Fibroblast of pulmonary artery (primary cell): ENCODE data around the gene CYB5R4.

Experiments used
- DNase-seq: peaks from one replicate; pipeline ENCODE4 v3.0.0-alpha.2; 2010; ENCODE audit warnings: low read depth
- H3K4me3 ChIP-seq: replicated peaks from 2 replicates; pipeline ENCODE4 v1.5.1; 2011; ENCODE audit warnings: low read depth, mild to moderate bottlenecking, control low read depth, low read length, moderate library complexity
- TF ChIP-seq, protein P1 (sequence below): IDR thresholded peaks from 2 replicates; pipeline ENCODE4 v1.5.1; 2011; ENCODE audit warnings: mild to moderate bottlenecking, control low read depth, low read length, inconsistent platforms; ENCODE audit errors: missing control alignments

CYB5R4 gene

DNA sequence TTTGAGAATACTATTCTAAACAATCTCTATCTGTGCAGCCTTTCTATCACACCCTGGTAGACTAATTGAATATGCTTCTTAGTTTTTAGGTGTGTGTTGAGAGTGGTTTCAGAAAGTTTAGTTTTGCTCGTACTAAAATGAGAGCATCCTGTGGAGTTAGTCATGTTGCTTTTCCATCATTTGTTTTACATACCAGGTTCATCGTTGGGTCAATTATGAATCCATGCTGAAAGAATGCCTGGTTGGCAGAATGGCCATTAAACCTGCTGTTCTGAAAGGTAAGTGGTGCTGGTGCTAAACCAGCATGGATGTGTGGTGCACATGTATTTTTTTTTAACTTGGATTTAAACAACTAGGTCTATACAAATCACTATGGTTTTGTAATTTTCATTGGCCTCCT lies 49.3 kb downstream of the CYB5R4 start:
- DNase-seq: no peak
- TF ChIP-seq, protein P1, sequence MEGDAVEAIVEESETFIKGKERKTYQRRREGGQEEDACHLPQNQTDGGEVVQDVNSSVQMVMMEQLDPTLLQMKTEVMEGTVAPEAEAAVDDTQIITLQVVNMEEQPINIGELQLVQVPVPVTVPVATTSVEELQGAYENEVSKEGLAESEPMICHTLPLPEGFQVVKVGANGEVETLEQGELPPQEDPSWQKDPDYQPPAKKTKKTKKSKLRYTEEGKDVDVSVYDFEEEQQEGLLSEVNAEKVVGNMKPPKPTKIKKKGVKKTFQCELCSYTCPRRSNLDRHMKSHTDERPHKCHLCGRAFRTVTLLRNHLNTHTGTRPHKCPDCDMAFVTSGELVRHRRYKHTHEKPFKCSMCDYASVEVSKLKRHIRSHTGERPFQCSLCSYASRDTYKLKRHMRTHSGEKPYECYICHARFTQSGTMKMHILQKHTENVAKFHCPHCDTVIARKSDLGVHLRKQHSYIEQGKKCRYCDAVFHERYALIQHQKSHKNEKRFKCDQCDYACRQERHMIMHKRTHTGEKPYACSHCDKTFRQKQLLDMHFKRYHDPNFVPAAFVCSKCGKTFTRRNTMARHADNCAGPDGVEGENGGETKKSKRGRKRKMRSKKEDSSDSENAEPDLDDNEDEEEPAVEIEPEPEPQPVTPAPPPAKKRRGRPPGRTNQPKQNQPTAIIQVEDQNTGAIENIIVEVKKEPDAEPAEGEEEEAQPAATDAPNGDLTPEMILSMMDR: no peak
- no peak overlapping the region for H3K4me3 ChIP-seq

DNA sequence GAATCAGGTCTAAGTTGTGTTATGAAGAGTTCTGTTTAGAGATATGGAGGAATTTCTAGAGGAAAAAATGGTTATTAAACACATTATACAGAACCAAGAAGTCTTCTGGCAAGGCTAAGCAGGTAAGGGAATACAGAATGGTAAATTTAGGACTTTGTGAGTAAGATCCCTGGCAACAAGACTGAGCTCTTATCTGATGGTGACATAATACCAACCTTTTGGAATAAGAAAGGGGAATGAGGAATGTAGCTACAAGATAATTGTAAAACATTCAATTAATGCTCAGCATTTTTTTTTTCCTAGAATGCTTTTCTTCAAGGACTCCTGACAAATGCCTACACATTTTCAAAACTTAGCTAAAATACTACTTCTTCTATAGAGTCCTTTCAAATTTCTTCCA lies 51.8 kb downstream of the CYB5R4 start:
- DNase-seq: peak; percentile 1
- TF ChIP-seq, protein P1: no peak
- no peak overlapping the region for H3K4me3 ChIP-seq

DNA sequence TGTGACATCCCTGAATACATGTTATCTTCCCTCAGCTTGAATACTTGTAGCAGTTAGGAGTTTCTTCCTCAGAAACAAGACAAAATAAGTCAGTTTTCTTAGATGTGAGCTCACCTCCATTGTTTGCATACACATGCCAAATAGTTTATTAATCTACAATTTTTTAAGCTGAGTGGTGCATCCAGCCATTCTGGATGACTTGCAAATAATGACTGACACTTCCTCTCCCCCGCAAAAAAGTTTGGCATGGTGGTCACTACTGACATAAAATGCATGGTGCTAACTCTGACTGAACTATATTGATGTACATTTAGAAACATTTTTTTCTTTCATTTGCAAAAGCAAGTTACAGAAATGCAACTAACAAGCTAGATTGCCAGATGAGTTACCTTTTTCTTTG lies 55.5 kb downstream of the CYB5R4 start:
- H3K4me3 ChIP-seq: no peak overlapping the region
- TF ChIP-seq, protein P1: no peak

DNA sequence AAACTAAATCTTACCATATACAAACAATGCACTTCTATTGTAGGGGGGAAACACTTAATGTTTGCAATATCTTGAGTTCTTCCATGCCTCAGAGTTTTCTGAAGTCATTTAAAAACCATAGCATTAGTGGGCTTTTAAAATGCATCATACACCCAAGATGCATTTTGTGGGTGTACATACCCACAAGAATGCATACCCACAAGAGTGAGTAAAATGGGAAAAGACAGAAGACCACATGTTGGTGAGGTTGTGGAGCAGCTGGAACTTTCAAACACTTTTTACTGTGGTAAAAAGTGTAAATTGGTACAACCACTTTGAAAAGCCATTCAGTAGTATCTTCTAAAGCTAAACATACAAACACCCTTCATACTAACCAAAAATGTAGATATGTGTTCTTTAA lies 57.5 kb downstream of the CYB5R4 start:
- TF ChIP-seq, protein P1: no peak
- H3K4me3 ChIP-seq: no peak overlapping the region
- no peak for DNase-seq

More for the DNA sequence above, 55.5 kb downstream of the CYB5R4 start:
- peak; percentile 4 for DNase-seq

DNA sequence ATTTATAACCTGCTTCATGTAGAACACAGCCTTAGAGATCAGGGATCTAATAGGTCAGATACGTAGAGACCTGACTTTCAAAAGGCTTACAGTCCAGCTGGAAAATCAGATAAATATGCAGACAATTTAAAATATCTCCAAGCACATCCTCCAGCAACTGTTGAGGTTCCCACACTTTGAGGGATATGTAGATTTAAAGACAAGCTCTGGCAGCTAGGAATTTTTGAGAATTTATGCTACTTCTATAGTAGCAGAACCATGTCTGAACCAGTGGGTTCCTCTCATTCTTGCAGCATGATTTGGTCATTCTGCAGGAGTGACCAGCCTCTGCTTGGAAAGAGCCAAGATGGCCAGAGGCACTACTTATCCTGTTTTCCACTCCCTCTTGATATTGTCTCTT lies 60.5 kb downstream of the CYB5R4 start:
- H3K4me3 ChIP-seq: no peak overlapping the region
- DNase-seq: peak; percentile 2
- TF ChIP-seq, protein P1: no peak

DNA sequence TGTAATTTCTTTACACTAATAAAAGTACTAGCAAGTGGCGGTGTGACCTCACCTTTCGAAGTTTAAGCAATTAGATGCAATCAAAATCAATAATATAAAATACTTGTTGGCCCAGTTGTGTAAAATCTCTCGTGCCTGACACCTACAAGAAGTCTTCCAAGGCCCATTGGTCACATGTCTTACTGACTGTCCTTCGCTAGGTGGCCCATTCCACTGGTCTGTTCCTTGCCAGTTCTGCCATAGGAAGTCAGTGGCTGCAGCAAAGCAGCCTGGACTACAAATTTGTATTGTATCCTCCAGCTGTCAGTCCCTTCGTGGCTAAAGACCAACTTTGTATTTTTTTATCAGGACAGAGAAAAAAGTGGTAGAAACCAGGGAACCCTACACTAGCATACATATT lies 61.8 kb downstream of the CYB5R4 start:
- no peak overlapping the region for H3K4me3 ChIP-seq
- no peak for DNase-seq
- TF ChIP-seq, protein P1: no peak

DNA sequence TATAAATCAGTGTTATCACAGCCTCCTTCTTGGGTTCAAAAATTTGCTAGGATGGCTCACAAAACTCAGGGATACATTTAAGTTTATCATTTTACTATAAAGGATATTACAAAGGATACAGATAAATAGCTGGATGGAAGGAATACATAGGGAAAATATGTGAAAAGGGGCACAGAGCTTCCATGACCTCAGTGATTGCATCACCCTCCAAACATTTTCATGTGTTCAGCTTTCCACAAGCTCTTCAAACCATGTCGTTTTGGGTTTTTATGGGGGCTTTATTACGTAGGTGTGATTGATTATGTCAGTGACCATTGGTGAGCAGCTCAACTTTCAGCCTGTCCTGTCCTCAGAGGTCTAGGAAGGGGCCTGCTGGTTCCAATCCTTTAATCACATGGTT lies 68.0 kb downstream of the CYB5R4 start:
- no peak overlapping the region for H3K4me3 ChIP-seq
- TF ChIP-seq, protein P1: no peak
- no peak for DNase-seq
